ENCODE results near the gene TRIM41. TPM values are rescaled to one million over a fixed set of nuclear protein-coding genes. Genes with fewer than 3 reads are reported as not detected.
A peak's percentile ranks its signal among the peaks of the same experiment; 100 is the strongest.
"Not testable (repeated sequence)": the region's sequence is repeated elsewhere in the genome, so short reads cannot be mapped to it uniquely, and the experiment has no call there.

The TRIM41 gene
- polyA plus RNA-seq, 1 donor from 2014 or later, result 32.1 TPM

GRCh38 chr5:181205761-181206649, 17.1 kb upstream of the TRIM41 start:
- no peak for TF ChIP-seq POLR2AphosphoS5 (IDR thresholded peaks at IDR 0.05)
- no peaks in the 10 kb centered on the region for H4K20me1 ChIP-seq (ENCODE audit: insufficient read depth)
- H3K9me2 ChIP-seq (ENCODE audit: insufficient read depth, low read length), result no peaks in the 10 kb centered on the region
- H3F3A ChIP-seq (ENCODE audit: insufficient read depth, low read length, poor library complexity, severe bottlenecking), result peaks cover 6% of the 10 kb centered on the region
- no peaks in the 10 kb centered on the region for H3K36me3 ChIP-seq (ENCODE audit: insufficient read depth, low read length)
- H3K79me2 ChIP-seq (replicated peaks; ENCODE audit: insufficient read depth, low read length), result no peaks in the 10 kb centered on the region
- peak overlapping the region; percentile 64 for H3K4me2 ChIP-seq (ENCODE audit: low read length)
- no peaks in the 10 kb centered on the region for H3K9me3 ChIP-seq (ENCODE audit: low read length)
- H2AFZ ChIP-seq (ENCODE audit: low read depth, low read length), result no peak overlapping the region
- peaks cover 46% of the 10 kb centered on the region for H3K27me3 ChIP-seq (ENCODE audit: insufficient read depth, low read depth, low read length)
- peak overlapping the region; percentile 77 for H3K4me3 ChIP-seq (ENCODE audit: low read length)
- H3K9ac ChIP-seq (ENCODE audit: low read length), result peak overlapping the region; percentile 50
- no peak overlapping the region for H3K27ac ChIP-seq (ENCODE audit: low read length)

DNA sequence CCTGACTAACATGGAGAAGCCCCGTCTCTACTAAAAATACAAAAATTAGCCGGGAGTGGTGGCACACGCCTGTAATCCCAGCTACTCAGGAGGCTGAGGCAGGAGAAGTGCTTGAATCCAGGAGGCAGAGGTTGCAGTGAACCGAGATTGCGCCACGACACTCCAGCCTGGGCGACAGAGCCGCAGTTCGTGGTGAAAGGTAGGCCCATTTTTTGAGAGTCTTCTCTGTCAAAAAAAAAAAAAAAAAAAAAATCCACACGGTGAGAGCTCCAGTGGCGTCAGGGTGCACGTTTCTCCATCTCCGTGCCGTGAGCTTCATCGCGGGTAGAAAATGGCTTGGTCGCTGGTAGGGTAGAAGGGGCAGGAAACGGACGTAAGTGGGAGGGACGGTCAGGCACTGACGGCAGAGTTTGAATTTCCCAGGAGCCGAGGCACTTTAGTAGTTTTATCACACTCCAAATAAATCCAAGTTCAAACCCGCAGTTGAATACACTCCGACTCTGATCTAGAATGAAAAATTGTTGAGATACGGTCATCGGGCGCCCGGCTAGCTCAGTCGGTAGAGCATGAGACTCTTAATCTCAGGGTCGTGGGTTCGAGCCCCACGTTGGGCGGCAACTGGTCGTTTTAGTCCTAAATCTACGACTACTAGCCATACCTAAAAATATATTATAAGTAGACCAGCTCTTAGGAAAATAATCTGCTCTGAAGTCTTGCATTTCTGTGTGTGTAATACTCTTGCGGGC, 15.7 kb upstream of the TRIM41 start:
- Histone ChIP-seq H3K9me3 (ENCODE audit: low read length) (no peaks in the 10 kb centered on the region), H3F3A (ENCODE audit: insufficient read depth, low read length, poor library complexity, severe bottlenecking) (peaks cover 6% of the 10 kb centered on the region), H3K4me3 (ENCODE audit: low read length) (peak overlapping the region; percentile 77), H2AFZ (ENCODE audit: low read depth, low read length) (no peak overlapping the region), H4K20me1 (ENCODE audit: insufficient read depth) (no peaks in the 10 kb centered on the region), H3K9me2 (ENCODE audit: insufficient read depth, low read length) (no peaks in the 10 kb centered on the region), H3K9ac (ENCODE audit: low read length) (peak overlapping the region; percentile 11), H3K79me2 (replicated peaks; ENCODE audit: insufficient read depth, low read length) (no peaks in the 10 kb centered on the region), H3K27ac (ENCODE audit: low read length) (peak overlapping the region; percentile 12), H3K4me2 (ENCODE audit: low read length) (no peak overlapping the region), H3K27me3 (ENCODE audit: insufficient read depth, low read depth, low read length) (peaks cover 37% of the 10 kb centered on the region), H3K36me3 (ENCODE audit: insufficient read depth, low read length) (no peaks in the 10 kb centered on the region)
- TF ChIP-seq SMC3 (conservative IDR thresholded peaks at IDR 0.05; ENCODE audit: poor library complexity), result no peak
- TF ChIP-seq MXI1 (conservative IDR thresholded peaks at IDR 0.05; ENCODE audit: poor library complexity, severe bottlenecking), result peak; percentile 6

DNA sequence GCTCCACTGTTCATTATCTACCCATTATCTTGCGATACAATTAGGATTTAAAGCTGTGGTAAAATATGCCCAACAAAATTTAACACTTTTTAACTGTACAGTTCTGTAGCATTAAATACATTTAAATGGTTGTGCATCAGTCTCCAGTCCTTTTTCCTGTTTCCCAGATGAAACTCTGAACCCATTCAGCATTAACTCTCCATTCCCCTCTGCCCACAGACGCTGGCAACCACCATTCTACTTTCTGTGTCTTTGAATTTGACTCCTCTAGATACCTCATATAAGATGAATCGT, 15.2 kb upstream of the TRIM41 start:
- Histone ChIP-seq H3K9me3 (ENCODE audit: low read length) (no peaks in the 10 kb centered on the region), H3K4me3 (ENCODE audit: low read length) (peak overlapping the region; percentile 77), H3K9me2 (ENCODE audit: insufficient read depth, low read length) (no peaks in the 10 kb centered on the region), H3K36me3 (ENCODE audit: insufficient read depth, low read length) (no peaks in the 10 kb centered on the region), H3K27me3 (ENCODE audit: insufficient read depth, low read depth, low read length) (peaks cover 33% of the 10 kb centered on the region), H4K20me1 (ENCODE audit: insufficient read depth) (no peaks in the 10 kb centered on the region), H3K9ac (ENCODE audit: low read length) (no peak overlapping the region), H3K4me2 (ENCODE audit: low read length) (no peak overlapping the region), H3K79me2 (replicated peaks; ENCODE audit: insufficient read depth, low read length) (no peaks in the 10 kb centered on the region), H3F3A (ENCODE audit: insufficient read depth, low read length, poor library complexity, severe bottlenecking) (peaks cover 6% of the 10 kb centered on the region), H3K27ac (ENCODE audit: low read length) (no peak overlapping the region), H2AFZ (ENCODE audit: low read depth, low read length) (no peak overlapping the region)
- TF ChIP-seq, protein P1, sequence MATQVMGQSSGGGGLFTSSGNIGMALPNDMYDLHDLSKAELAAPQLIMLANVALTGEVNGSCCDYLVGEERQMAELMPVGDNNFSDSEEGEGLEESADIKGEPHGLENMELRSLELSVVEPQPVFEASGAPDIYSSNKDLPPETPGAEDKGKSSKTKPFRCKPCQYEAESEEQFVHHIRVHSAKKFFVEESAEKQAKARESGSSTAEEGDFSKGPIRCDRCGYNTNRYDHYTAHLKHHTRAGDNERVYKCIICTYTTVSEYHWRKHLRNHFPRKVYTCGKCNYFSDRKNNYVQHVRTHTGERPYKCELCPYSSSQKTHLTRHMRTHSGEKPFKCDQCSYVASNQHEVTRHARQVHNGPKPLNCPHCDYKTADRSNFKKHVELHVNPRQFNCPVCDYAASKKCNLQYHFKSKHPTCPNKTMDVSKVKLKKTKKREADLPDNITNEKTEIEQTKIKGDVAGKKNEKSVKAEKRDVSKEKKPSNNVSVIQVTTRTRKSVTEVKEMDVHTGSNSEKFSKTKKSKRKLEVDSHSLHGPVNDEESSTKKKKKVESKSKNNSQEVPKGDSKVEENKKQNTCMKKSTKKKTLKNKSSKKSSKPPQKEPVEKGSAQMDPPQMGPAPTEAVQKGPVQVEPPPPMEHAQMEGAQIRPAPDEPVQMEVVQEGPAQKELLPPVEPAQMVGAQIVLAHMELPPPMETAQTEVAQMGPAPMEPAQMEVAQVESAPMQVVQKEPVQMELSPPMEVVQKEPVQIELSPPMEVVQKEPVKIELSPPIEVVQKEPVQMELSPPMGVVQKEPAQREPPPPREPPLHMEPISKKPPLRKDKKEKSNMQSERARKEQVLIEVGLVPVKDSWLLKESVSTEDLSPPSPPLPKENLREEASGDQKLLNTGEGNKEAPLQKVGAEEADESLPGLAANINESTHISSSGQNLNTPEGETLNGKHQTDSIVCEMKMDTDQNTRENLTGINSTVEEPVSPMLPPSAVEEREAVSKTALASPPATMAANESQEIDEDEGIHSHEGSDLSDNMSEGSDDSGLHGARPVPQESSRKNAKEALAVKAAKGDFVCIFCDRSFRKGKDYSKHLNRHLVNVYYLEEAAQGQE (IDR thresholded peaks at IDR 0.05; ENCODE audit: borderline replicate concordance), result no peak
- TF ChIP-seq POLR2AphosphoS5 (IDR thresholded peaks at IDR 0.05) (no peak), TAF1 (IDR thresholded peaks at IDR 0.05; ENCODE audit: low read depth) (no peak), MXI1 (conservative IDR thresholded peaks at IDR 0.05; ENCODE audit: poor library complexity, severe bottlenecking) (no peak), SMC3 (conservative IDR thresholded peaks at IDR 0.05; ENCODE audit: poor library complexity) (no peak), RAD21 (conservative IDR thresholded peaks at IDR 0.05) (no peak), EP300 (conservative IDR thresholded peaks at IDR 0.05; ENCODE audit: poor library complexity, severe bottlenecking) (no peak), EZH2 (IDR thresholded peaks at IDR 0.05; ENCODE audit: borderline replicate concordance, insufficient read depth, low read length, poor library complexity, severe bottlenecking) (no peak), CTCF (IDR thresholded peaks at IDR 0.05; ENCODE audit: poor library complexity, severe bottlenecking) (no peak)

GRCh38 chr5:181209006-181209405, 14.1 kb upstream of the TRIM41 start:
- H3K4me2 ChIP-seq (ENCODE audit: low read length); H3K79me2 ChIP-seq (replicated peaks; ENCODE audit: insufficient read depth, low read length); H3K27ac ChIP-seq (ENCODE audit: low read length); H3F3A ChIP-seq (ENCODE audit: insufficient read depth, low read length, poor library complexity, severe bottlenecking); H3K9me2 ChIP-seq (ENCODE audit: insufficient read depth, low read length); H3K9me3 ChIP-seq (ENCODE audit: low read length); H2AFZ ChIP-seq (ENCODE audit: low read depth, low read length); H3K36me3 ChIP-seq (ENCODE audit: insufficient read depth, low read length); H3K4me3 ChIP-seq (ENCODE audit: low read length); H3K9ac ChIP-seq (ENCODE audit: low read length); H4K20me1 ChIP-seq (ENCODE audit: insufficient read depth): not testable (repeated sequence)
- H3K27me3 ChIP-seq (ENCODE audit: insufficient read depth, low read depth, low read length), result peaks cover 26% of the 10 kb centered on the region

Data from neural cell (in vitro differentiated cells).